ENCODE data around the gene FIBP.
A peak's percentile ranks its signal among the peaks of the same experiment; 100 is the strongest.

FIBP gene

GRCh38 chr11:65871811-65872548 is 16.3 kb downstream of the FIBP start:
- H3K4me3 ChIP-seq (ENCODE audit: low read length, poor library complexity, severe bottlenecking): no peak overlapping the region
- no peak overlapping the region for H3K4me2 ChIP-seq (ENCODE audit: low read depth, low read length, poor library complexity, severe bottlenecking)
- no peak overlapping the region for H3K9ac ChIP-seq (ENCODE audit: low read depth, low read length, poor library complexity, severe bottlenecking)
- H2AFZ ChIP-seq (ENCODE audit: low read length): no peak overlapping the region
- H3K9me2 ChIP-seq (replicated peaks; ENCODE audit: low read depth, low read length): no peaks in the 10 kb centered on the region
- H3K79me2 ChIP-seq (ENCODE audit: insufficient read depth, low read length): no peaks in the 10 kb centered on the region
- TF ChIP-seq EZH2phosphoT487 (IDR thresholded peaks at IDR 0.05; ENCODE audit: borderline replicate concordance): no peak
- no peak for TF ChIP-seq CTCF (conservative IDR thresholded peaks at IDR 0.05; ENCODE audit: low read length)
- H3K4me1 ChIP-seq (ENCODE audit: insufficient read depth, low read length, poor library complexity, severe bottlenecking): peaks cover 34% of the 10 kb centered on the region
- no peaks in the 10 kb centered on the region for H3K27me3 ChIP-seq (ENCODE audit: insufficient read depth, low read length, poor library complexity, severe bottlenecking)
- peaks cover 4% of the 10 kb centered on the region for H4K20me1 ChIP-seq (ENCODE audit: insufficient read depth, low read length, poor library complexity, severe bottlenecking)
- no peaks in the 10 kb centered on the region; the same call in 1 of the 2 replicates for H3K36me3 ChIP-seq (ENCODE audit: insufficient read depth, low read length)
- no peaks in the 10 kb centered on the region for H3K9me3 ChIP-seq (ENCODE audit: insufficient read depth, low read depth, low read length)
- no peaks in the 10 kb centered on the region for H3F3A ChIP-seq (ENCODE audit: low read depth)

- Histone ChIP-seq H2AFZ (ENCODE audit: low read length) (no peak overlapping the region), H3K79me2 (ENCODE audit: insufficient read depth, low read length) (no peaks in the 10 kb centered on the region), H3K4me2 (ENCODE audit: low read depth, low read length, poor library complexity, severe bottlenecking) (peak overlapping the region; percentile 41), H3K36me3 (ENCODE audit: insufficient read depth, low read length) (no peaks in the 10 kb centered on the region; the same call in 1 of the 2 replicates), H3K4me3 (ENCODE audit: low read length, poor library complexity, severe bottlenecking) (peak overlapping the region; percentile 21), H3K9me3 (ENCODE audit: insufficient read depth, low read depth, low read length) (no peaks in the 10 kb centered on the region), H3K9ac (ENCODE audit: low read depth, low read length, poor library complexity, severe bottlenecking) (peak overlapping the region; percentile 0), H3K27me3 (ENCODE audit: insufficient read depth, low read length, poor library complexity, severe bottlenecking) (no peaks in the 10 kb centered on the region), H4K20me1 (ENCODE audit: insufficient read depth, low read length, poor library complexity, severe bottlenecking) (peaks cover 4% of the 10 kb centered on the region), H3F3A (ENCODE audit: low read depth) (no peaks in the 10 kb centered on the region), H3K4me1 (ENCODE audit: insufficient read depth, low read length, poor library complexity, severe bottlenecking) (peaks cover 34% of the 10 kb centered on the region), H3K9me2 (replicated peaks; ENCODE audit: low read depth, low read length) (no peaks in the 10 kb centered on the region)
- no peak for TF ChIP-seq CTCF (conservative IDR thresholded peaks at IDR 0.05; ENCODE audit: low read length)
- TF ChIP-seq EZH2phosphoT487 (IDR thresholded peaks at IDR 0.05; ENCODE audit: borderline replicate concordance): no peak
Observed at GRCh38 chr11:65870706-65871681, 17.3 kb downstream of the FIBP start.

- TF ChIP-seq EZH2phosphoT487 (IDR thresholded peaks at IDR 0.05; ENCODE audit: borderline replicate concordance) (no peak), CTCF (conservative IDR thresholded peaks at IDR 0.05; ENCODE audit: low read length) (no peak)
- peak overlapping the region; percentile 41 for H3K4me2 ChIP-seq (ENCODE audit: low read depth, low read length, poor library complexity, severe bottlenecking)
- H3K4me3 ChIP-seq (ENCODE audit: low read length, poor library complexity, severe bottlenecking): peak overlapping the region; percentile 21
Observed at GRCh38 chr11:65870307-65870658, 18.0 kb downstream of the FIBP start.

More at GRCh38 chr11:65870307-65870658, 18.0 kb downstream of the FIBP start:
- H3F3A ChIP-seq (ENCODE audit: low read depth): no peaks in the 10 kb centered on the region
- H4K20me1 ChIP-seq (ENCODE audit: insufficient read depth, low read length, poor library complexity, severe bottlenecking): peaks cover 4% of the 10 kb centered on the region
- H3K4me1 ChIP-seq (ENCODE audit: insufficient read depth, low read length, poor library complexity, severe bottlenecking): peaks cover 34% of the 10 kb centered on the region
- peak overlapping the region; percentile 0 for H3K9ac ChIP-seq (ENCODE audit: low read depth, low read length, poor library complexity, severe bottlenecking)
- H3K79me2 ChIP-seq (ENCODE audit: insufficient read depth, low read length): peaks cover 2% of the 10 kb centered on the region; the same call in 1 of the 2 replicates
- H3K9me2 ChIP-seq (replicated peaks; ENCODE audit: low read depth, low read length): no peaks in the 10 kb centered on the region
- no peak overlapping the region for H2AFZ ChIP-seq (ENCODE audit: low read length)
- H3K36me3 ChIP-seq (ENCODE audit: insufficient read depth, low read length): peaks cover 3% of the 10 kb centered on the region; the same call in 1 of the 2 replicates
- no peaks in the 10 kb centered on the region for H3K27me3 ChIP-seq (ENCODE audit: insufficient read depth, low read length, poor library complexity, severe bottlenecking)
- H3K9me3 ChIP-seq (ENCODE audit: insufficient read depth, low read depth, low read length): no peaks in the 10 kb centered on the region
